Thoracic aorta (tissue), 2 donors: ENCODE results near the gene SNRPA1. TPM values are rescaled to one million over a fixed set of nuclear protein-coding genes. Genes with fewer than 3 reads are reported as not detected.

ENCODE experiments used
- ATAC-seq: fragments of 150-250 bp; one replicate; pipeline ENCODE4 v1.8.0; 2017; ENCODE audit warnings: low read depth; ENCODE audit not compliant: insufficient number of reproducible peaks, low FRiP score
- DNase-seq: peaks from one replicate; pipeline ENCODE4 v3.0.0-alpha.2; 2020; ENCODE audit warnings: low spot score
- H3K27ac ChIP-seq, 2 donors: fragments of 200-600 bp; sonication (generic); 1 replicate in 1 of 2; 2 replicates in 1 of 2; pipeline ENCODE4 v1.5.1; 2016; ENCODE audit warnings: mild to moderate bottlenecking in 2 of 2, moderate library complexity in 2 of 2
- H3K27me3 ChIP-seq: fragments of 200-600 bp; sonication (generic); replicated peaks from 2 replicates; pipeline ENCODE4 v1.6.0; 2016; ENCODE audit warnings: mild to moderate bottlenecking; ENCODE audit not compliant: insufficient read depth
- H3K36me3 ChIP-seq: fragments of 200-600 bp; sonication (generic); one replicate; pipeline ENCODE4 v1.5.1; 2016
- H3K4me1 ChIP-seq, 2 donors: fragments of 200-600 bp; sonication (generic); 1 replicate in 1 of 2; 2 replicates in 1 of 2; pipeline versions ENCODE4 v1.5.1 to v1.6.0; 2016; ENCODE audit warnings: low read depth in 2 of 2, mild to moderate bottlenecking in 1 of 2; ENCODE audit not compliant: control insufficient read depth in 1 of 2
- H3K4me3 ChIP-seq: fragments of 200-600 bp; sonication (generic); 2 replicates; pipeline ENCODE4 v1.5.1; 2016; ENCODE audit warnings: mild to moderate bottlenecking
- H3K9me3 ChIP-seq: fragments of 200-600 bp; sonication (generic); 2 replicates; pipeline ENCODE4 v1.5.1; 2016
- total RNA-seq, 2 donors: library from RNA; depleted of rRNA; stranded (reverse); fragments of >200 nt; gene quantifications; one replicate each; pipeline versions ENCODE4 v1.1.0 to v1.2.3, GENCODE V29; 2016
- TF ChIP-seq, protein P1 (sequence below): fragments of 200-600 bp; sonication (generic); IDR thresholded peaks from one replicate; pipeline ENCODE4 v1.5.1; 2019; ENCODE audit warnings: antibody characterized with exemption

Gene SNRPA1
- total RNA-seq, 2 donors from 2014 or later = 31.0 to 60.0 TPM

DNA sequence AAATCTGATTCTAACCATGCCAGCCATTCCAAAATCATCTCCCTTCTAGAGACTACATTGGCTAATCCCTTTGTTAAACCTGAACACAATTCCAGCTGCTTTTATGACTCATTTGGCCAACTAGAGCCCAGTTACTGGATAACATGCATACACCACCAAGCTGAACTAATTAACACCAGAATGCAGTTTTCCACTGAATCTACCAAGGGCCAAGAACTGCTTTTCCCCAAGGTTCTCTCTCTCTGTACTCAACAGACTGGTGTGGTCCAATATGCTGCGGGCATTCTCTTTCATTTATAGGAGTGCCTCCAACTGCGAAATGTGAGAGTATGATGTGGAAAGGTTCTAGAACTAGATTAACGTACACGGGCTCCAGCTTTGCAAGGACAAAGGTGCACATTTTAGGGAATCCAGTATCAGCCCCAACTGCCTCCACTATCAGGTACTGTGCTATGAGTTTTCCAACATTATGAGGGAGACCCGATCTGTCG, 44.7 kb downstream of the SNRPA1 start:
- H3K4me1 ChIP-seq = peaks cover 46 to 65% of the 10 kb centered on the region in 2 donors
- H3K27ac ChIP-seq = peak overlapping the region; percentile 70 to 86
- H3K9me3 ChIP-seq = no peaks in the 10 kb centered on the region
- no peaks in the 10 kb centered on the region for H3K36me3 ChIP-seq
- no peak for DNase-seq
- no peaks in the 10 kb centered on the region for H3K27me3 ChIP-seq
- H3K4me3 ChIP-seq = peak overlapping the region; percentile 84
- ATAC-seq = no peak
- TF ChIP-seq, protein P1, sequence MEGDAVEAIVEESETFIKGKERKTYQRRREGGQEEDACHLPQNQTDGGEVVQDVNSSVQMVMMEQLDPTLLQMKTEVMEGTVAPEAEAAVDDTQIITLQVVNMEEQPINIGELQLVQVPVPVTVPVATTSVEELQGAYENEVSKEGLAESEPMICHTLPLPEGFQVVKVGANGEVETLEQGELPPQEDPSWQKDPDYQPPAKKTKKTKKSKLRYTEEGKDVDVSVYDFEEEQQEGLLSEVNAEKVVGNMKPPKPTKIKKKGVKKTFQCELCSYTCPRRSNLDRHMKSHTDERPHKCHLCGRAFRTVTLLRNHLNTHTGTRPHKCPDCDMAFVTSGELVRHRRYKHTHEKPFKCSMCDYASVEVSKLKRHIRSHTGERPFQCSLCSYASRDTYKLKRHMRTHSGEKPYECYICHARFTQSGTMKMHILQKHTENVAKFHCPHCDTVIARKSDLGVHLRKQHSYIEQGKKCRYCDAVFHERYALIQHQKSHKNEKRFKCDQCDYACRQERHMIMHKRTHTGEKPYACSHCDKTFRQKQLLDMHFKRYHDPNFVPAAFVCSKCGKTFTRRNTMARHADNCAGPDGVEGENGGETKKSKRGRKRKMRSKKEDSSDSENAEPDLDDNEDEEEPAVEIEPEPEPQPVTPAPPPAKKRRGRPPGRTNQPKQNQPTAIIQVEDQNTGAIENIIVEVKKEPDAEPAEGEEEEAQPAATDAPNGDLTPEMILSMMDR = no peak

DNA sequence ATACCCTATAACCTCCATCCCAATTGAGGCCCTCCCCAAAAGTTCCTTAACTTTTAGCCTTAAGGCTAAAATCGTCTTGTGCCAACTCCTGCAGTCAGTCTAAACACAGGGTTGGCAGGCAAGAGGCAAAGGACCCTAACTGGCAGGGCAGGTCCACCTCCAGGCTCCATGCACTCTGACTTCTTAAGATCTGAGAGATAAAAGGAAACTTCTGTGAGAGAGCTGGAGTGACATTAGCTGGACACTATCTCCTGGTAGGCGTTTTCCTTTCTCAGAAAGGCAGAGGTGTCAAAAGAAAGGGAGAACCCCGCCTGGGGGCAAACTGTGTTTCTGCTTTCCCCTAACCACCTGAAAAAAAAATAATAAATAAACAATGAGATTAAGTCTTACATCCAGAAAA, 46.8 kb downstream of the SNRPA1 start:
- peaks cover 57 to 83% of the 10 kb centered on the region in 2 donors for H3K4me1 ChIP-seq
- H3K9me3 ChIP-seq = no peaks in the 10 kb centered on the region
- no peaks in the 10 kb centered on the region for H3K27me3 ChIP-seq
- no peaks in the 10 kb centered on the region for H3K36me3 ChIP-seq
- ATAC-seq (no peak), DNase-seq (no peak)
- no peak overlapping the region for H3K4me3 ChIP-seq
- TF ChIP-seq, protein P1 = no peak
- H3K27ac ChIP-seq = peak overlapping the region; percentile 3 to 30

DNA sequence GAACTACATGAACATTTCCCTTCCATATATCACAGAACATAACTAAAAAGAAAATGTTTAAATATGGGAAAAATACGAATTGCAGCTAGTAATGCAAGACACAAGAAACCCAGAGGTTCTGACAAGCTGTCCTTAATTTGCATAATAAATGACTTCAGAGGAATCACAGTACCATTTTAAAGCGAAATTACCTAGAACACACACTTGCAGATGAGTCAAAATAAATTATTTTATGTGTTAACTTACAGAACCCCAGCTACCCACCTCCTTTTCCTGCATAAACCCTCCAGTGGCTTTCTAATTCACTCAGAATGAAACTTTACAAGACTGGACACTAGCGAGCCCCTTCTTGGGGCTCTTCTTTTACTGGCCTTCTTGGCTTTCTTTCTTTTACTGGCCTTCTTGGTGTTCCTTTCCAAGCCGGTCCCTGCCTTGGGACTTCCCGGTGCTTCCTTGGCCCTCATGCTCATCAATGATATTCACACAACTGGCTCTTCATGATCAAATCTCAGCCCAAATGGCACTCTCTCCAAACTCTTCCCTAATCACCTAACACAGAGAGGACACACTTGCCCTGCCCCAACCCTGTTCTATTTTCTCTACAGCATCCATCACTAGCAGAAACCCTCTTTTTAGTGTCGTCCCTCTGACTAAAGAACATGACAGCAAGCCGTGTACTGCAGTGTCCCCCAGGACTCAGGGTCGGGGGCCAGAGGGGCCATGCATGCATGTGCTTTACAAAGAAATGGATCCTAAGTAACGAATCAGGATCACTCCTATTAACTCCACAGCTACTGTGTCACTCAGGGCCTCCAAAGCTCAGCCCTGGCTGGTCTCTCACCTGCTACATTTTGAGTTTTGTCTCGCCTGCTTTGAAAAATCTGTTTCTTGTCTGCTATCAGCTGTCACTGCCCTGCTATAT, 48.0 kb downstream of the SNRPA1 start:
- TF ChIP-seq, protein P1 = no peak
- ATAC-seq = no peak
- no peaks in the 10 kb centered on the region for H3K36me3 ChIP-seq
- no peaks in the 10 kb centered on the region for H3K27me3 ChIP-seq
- H3K9me3 ChIP-seq = no peaks in the 10 kb centered on the region
- DNase-seq = no peak
- peaks cover 62 to 85% of the 10 kb centered on the region in 2 donors for H3K4me1 ChIP-seq
- H3K27ac ChIP-seq = peak overlapping the region; percentile 12 to 57
- peak overlapping the region; percentile 40 for H3K4me3 ChIP-seq

DNA sequence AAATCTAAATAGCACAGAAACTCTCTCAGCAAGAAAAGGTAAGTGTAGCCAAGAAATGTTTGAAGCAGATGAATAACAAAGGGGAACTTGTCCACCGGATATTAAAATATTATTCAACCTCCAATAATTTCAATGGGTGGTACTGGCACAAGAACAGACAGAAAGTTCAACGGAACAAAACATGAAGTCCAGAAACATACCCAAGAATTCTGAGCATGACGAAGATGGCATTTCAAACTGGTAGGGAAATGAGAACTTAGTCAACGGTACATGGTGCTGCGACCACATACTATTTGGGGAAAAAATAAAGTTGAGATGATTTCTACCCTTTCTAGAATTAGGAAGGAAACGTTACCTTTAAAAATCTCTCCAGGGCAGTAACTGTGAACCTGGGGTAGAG, 48.7 kb downstream of the SNRPA1 start:
- peak overlapping the region; percentile 40 for H3K4me3 ChIP-seq
- H3K4me1 ChIP-seq = peaks cover 62 to 91% of the 10 kb centered on the region in 2 donors
- H3K9me3 ChIP-seq = no peaks in the 10 kb centered on the region
- no peaks in the 10 kb centered on the region for H3K36me3 ChIP-seq
- peak overlapping the region; percentile 57 to 66 for H3K27ac ChIP-seq
- ATAC-seq (no peak), DNase-seq (no peak)
- TF ChIP-seq, protein P1 = no peak
- no peaks in the 10 kb centered on the region for H3K27me3 ChIP-seq

DNA sequence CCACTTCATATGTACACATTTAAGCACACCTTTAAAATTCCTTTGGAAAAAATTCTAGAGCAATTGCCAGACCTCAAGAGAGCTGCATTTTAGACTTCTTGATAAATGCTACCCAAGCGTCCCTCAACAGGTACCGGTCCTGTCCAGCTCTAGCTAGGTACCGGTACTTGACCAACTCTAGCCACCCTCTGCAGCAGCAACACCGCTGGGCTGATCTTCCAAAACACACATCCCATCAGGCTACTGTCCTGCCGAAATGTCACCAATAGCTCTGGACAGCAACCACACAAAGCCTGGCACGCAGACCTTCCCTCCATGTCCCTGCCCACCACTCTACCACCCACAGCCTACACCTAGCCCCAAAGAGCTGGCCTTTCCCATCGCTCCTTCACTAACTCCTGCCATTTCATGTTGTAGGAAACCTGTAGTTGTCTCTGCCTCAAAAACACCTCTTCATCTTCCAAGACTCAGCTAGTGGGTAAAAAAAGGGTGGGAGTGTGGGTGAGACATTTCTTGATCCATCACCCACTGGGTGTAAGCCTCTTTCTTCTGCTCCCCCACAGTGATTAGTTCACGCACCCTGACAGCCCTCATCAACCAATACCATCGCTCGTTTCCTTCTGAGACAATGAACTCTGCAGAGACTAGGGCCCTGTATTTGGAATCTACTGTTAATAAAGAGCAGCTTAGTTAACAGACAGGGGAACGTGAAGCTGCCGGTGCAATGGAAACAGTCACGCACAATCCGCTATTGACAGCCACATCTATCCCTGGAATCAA, 50.0 kb downstream of the SNRPA1 start:
- TF ChIP-seq, protein P1 = no peak
- peak overlapping the region; percentile 57 to 66 for H3K27ac ChIP-seq
- H3K9me3 ChIP-seq = no peaks in the 10 kb centered on the region
- peaks cover 65 to 99% of the 10 kb centered on the region in 2 donors for H3K4me1 ChIP-seq
- DNase-seq (no peak), ATAC-seq (no peak)
- H3K4me3 ChIP-seq = no peak overlapping the region
- H3K27me3 ChIP-seq = no peaks in the 10 kb centered on the region
- no peaks in the 10 kb centered on the region for H3K36me3 ChIP-seq
